NCI-H446 (cell line): ENCODE measurements around the gene ADGRD1.
A peak's percentile ranks its signal among the peaks of the same experiment; 100 is the strongest.
"Not testable (repeated sequence)": the region's sequence is repeated elsewhere in the genome, so short reads cannot be mapped to it uniquely, and the experiment has no call there.

Source experiments
- DNase-seq, 2 experiments: peaks; one replicate each; lab custom pipeline; 2025; lab: John Stamatoyannopoulos, UW

Gene ADGRD1

GRCh38 chr12:130953771-130954543, at the start of gene ADGRD1:
TSS of gene ADGRD1 (plus strand) at chr12:130953907. CDS start at chr12:130954466, 559 bp downstream.
- DNase-seq, result no peak

- DNase-seq, result no peak
Observed at GRCh38 chr12:130904064-130904463, 49.6 kb upstream of the ADGRD1 start.

- DNase-seq, result not testable (repeated sequence)
Observed at GRCh38 chr12:130904936-130905455, 48.7 kb upstream of the ADGRD1 start.

GRCh38 chr12:130909111-130909510, 44.6 kb upstream of the ADGRD1 start:
- no peak for DNase-seq

GRCh38 chr12:130911193-130911592, 42.5 kb upstream of the ADGRD1 start:
- DNase-seq, result no peak

- DNase-seq, result no peak
Observed at GRCh38 chr12:130911933-130912332, 41.8 kb upstream of the ADGRD1 start.

GRCh38 chr12:130916241-130916911, 37.3 kb upstream of the ADGRD1 start:
- DNase-seq, result peak in 1 of 2 experiments; percentile 39

- no peak for DNase-seq
Observed at GRCh38 chr12:130917607-130918006, 36.1 kb upstream of the ADGRD1 start.

- DNase-seq, result no peak
Observed at GRCh38 chr12:130919086-130919485, 34.6 kb upstream of the ADGRD1 start.

- DNase-seq, result no peak
Observed at GRCh38 chr12:130920119-130920703, 33.5 kb upstream of the ADGRD1 start.

- DNase-seq, result no peak
Observed at GRCh38 chr12:130920723-130921381, 32.9 kb upstream of the ADGRD1 start.

- no peak for DNase-seq
Observed at GRCh38 chr12:130922511-130922953, 31.2 kb upstream of the ADGRD1 start.

- no peak for DNase-seq
Observed at GRCh38 chr12:130924966-130925665, 28.6 kb upstream of the ADGRD1 start.

GRCh38 chr12:130925666-130926015, 28.1 kb upstream of the ADGRD1 start:
- no peak for DNase-seq

- no peak for DNase-seq
Observed at GRCh38 chr12:130929363-130929762, 24.3 kb upstream of the ADGRD1 start.

GRCh38 chr12:130932061-130932930, 21.4 kb upstream of the ADGRD1 start:
- no peak for DNase-seq

- no peak for DNase-seq
Observed at GRCh38 chr12:130933269-130933995, 20.3 kb upstream of the ADGRD1 start.

GRCh38 chr12:130934753-130935152, 19.0 kb upstream of the ADGRD1 start:
- no peak for DNase-seq

- no peak for DNase-seq
Observed at GRCh38 chr12:130936561-130936960, 17.1 kb upstream of the ADGRD1 start.

GRCh38 chr12:130937063-130937462, 16.6 kb upstream of the ADGRD1 start:
- no peak for DNase-seq
